Measurements from ENCODE around the gene HLA-DMA. TPM values are rescaled to one million over a fixed set of nuclear protein-coding genes. Genes with fewer than 3 reads are reported as not detected.

The HLA-DMA gene
- total and polyA plus RNA-seq, 4 donors, result 6.2 to 15.1 (median 8.9) TPM

- H3K4me1 ChIP-seq (ENCODE audit: control insufficient read depth in 4 of 4, insufficient read depth in 4 of 4, low read length in 3 of 4), result peaks cover 0 to 19% (median 13%) of the 10 kb centered on the region in 4 donors
- WGBS, result 47% methylated on average over 6 of the region's 6 CpGs
- H3K27ac ChIP-seq (ENCODE audit: low read depth in 1 of 2, low read length in 2 of 2), result no peak overlapping the region
- TF ChIP-seq EGR1 (IDR thresholded peaks at IDR 0.05; ENCODE audit: low read depth in 2 of 2) (no peak), ATF3 (IDR thresholded peaks at IDR 0.05) (no peak), CTCF (IDR thresholded peaks at IDR 0.05; ENCODE audit: low read depth, low read length, missing input control) (no peak), RAD21 (IDR thresholded peaks at IDR 0.05) (no peak), NR2F2 (IDR thresholded peaks at IDR 0.05) (no peak), RXRA (IDR thresholded peaks at IDR 0.05) (no peak), ZBTB33 (IDR thresholded peaks at IDR 0.05) (no peak), HNF4A (conservative IDR thresholded peaks at IDR 0.05) (no peak), FOXA2 (IDR thresholded peaks at IDR 0.05) (no peak), GABPA (IDR thresholded peaks at IDR 0.05 in 1 of 2, conservative IDR thresholded peaks at IDR 0.05 in 1 of 2) (no peak), HNF4G (IDR thresholded peaks at IDR 0.05) (no peak), YY1 (IDR thresholded peaks at IDR 0.05) (no peak), REST (IDR thresholded peaks at IDR 0.05) (no peak)
- H3K27me3 ChIP-seq (ENCODE audit: control insufficient read depth in 4 of 4, insufficient read depth in 4 of 4, low read length in 3 of 4), result no peaks in the 10 kb centered on the region
- no peak for DNase-seq (ENCODE audit: low spot score)
- H3K9me3 ChIP-seq (ENCODE audit: control insufficient read depth in 4 of 4, low read length in 3 of 4), result no peaks in the 10 kb centered on the region
- H3K36me3 ChIP-seq (ENCODE audit: control insufficient read depth in 4 of 4, insufficient read depth in 3 of 4, low read depth in 1 of 4, low read length in 3 of 4), result peaks cover 16 to 42% (median 36%) of the 10 kb centered on the region in 4 donors
- no peak overlapping the region for H3K4me3 ChIP-seq (ENCODE audit: low read depth in 1 of 3, low read length in 3 of 3)
- H3K9ac ChIP-seq (ENCODE audit: low read depth in 1 of 2, low read length in 2 of 2), result no peak overlapping the region
These were observed 30.0 kb upstream of the HLA-DMA start for GRCh38 chr6:32982702-32983492.

GRCh38 chr6:32982084-32982701 lies 29.3 kb upstream of the HLA-DMA start:
- no peak for DNase-seq (ENCODE audit: low spot score)
- peaks cover 20 to 48% (median 43%) of the 10 kb centered on the region in 4 donors for H3K36me3 ChIP-seq (ENCODE audit: control insufficient read depth in 4 of 4, insufficient read depth in 3 of 4, low read depth in 1 of 4, low read length in 3 of 4)
- H3K27ac ChIP-seq (ENCODE audit: low read depth in 1 of 2, low read length in 2 of 2), result no peak overlapping the region
- H3K9ac ChIP-seq (ENCODE audit: low read depth in 1 of 2, low read length in 2 of 2), result no peak overlapping the region
- WGBS, result 69% methylated on average over 8 of the region's 8 CpGs
- H3K4me3 ChIP-seq (ENCODE audit: low read depth in 1 of 3, low read length in 3 of 3), result no peak overlapping the region
- H3K4me1 ChIP-seq (ENCODE audit: control insufficient read depth in 4 of 4, insufficient read depth in 4 of 4, low read length in 3 of 4), result peaks cover 0 to 26% (median 19%) of the 10 kb centered on the region in 4 donors
- no peaks in the 10 kb centered on the region for H3K9me3 ChIP-seq (ENCODE audit: control insufficient read depth in 4 of 4, low read length in 3 of 4)
- no peaks in the 10 kb centered on the region for H3K27me3 ChIP-seq (ENCODE audit: control insufficient read depth in 4 of 4, insufficient read depth in 4 of 4, low read length in 3 of 4)
- no peak for TF ChIP-seq GABPA (IDR thresholded peaks at IDR 0.05 in 1 of 2, conservative IDR thresholded peaks at IDR 0.05 in 1 of 2)
- TF ChIP-seq NR2F2 (IDR thresholded peaks at IDR 0.05), result no peak
- no peak for TF ChIP-seq YY1 (IDR thresholded peaks at IDR 0.05)
- TF ChIP-seq RAD21 (IDR thresholded peaks at IDR 0.05), result no peak
- TF ChIP-seq RXRA (IDR thresholded peaks at IDR 0.05), result no peak
- TF ChIP-seq JUND (IDR thresholded peaks at IDR 0.05), result no peak
- no peak for TF ChIP-seq MAX (IDR thresholded peaks at IDR 0.05)
- TF ChIP-seq HNF4A (conservative IDR thresholded peaks at IDR 0.05), result no peak
- no peak for TF ChIP-seq FOXA2 (IDR thresholded peaks at IDR 0.05)
- TF ChIP-seq REST (IDR thresholded peaks at IDR 0.05), result no peak
- TF ChIP-seq ATF3 (IDR thresholded peaks at IDR 0.05), result no peak

Measured in liver (tissue), 9 donors.